K562 (cell line): ENCODE data around the gene TMEM92. TPM values are rescaled to one million over a fixed set of nuclear protein-coding genes. Genes with fewer than 3 reads are reported as not detected.

Experiments used
- BMI1 ChIP-seq: fragments of 150-350 bp; IDR thresholded peaks from 2 replicates; pipeline ENCODE4 v1.6.1; 2014; ENCODE audit warnings: low read length
- HDAC2 ChIP-seq: fragments of 450-650 bp; IDR thresholded peaks from 2 replicates; pipeline ENCODE4 v1.6.1; 2016; ENCODE audit warnings: mild to moderate bottlenecking
- RBM14 ChIP-seq: fragments of 200-400 bp; formaldehyde crosslinking; IDR thresholded peaks from 2 replicates; pipeline ENCODE4 v1.6.1; 2018; ENCODE audit warnings: low read depth, mild to moderate bottlenecking, low read length, moderate library complexity, borderline replicate concordance; ENCODE audit not compliant: insufficient read depth
- RBM34 ChIP-seq: fragments of 200-400 bp; formaldehyde crosslinking; IDR thresholded peaks from 2 replicates; pipeline ENCODE4 v1.6.1; 2018; ENCODE audit warnings: low read length, borderline replicate concordance; ENCODE audit not compliant: insufficient read depth
- TEAD2 ChIP-seq: fragments of 450-650 bp; IDR thresholded peaks from 2 replicates; pipeline ENCODE4 v1.6.1; 2016; ENCODE audit warnings: missing genetic modification characterization, control low read depth, missing compliant biosample characterization
- ZNF140 ChIP-seq: fragments of 250-450 bp; sonication (Bioruptor Pico); IDR thresholded peaks from 2 replicates; pipeline ENCODE4 v1.8.0; 2021; ENCODE audit warnings: moderate library complexity, mild to moderate bottlenecking, inconsistent platforms
- ZNF224 ChIP-seq: sonication (generic); formaldehyde crosslinking; IDR thresholded peaks from 2 replicates; pipeline ENCODE4 v1.8.0; 2022; ENCODE audit warnings: mild to moderate bottlenecking, missing genetic modification reagents
- ZNF76 ChIP-seq: fragments of 250-450 bp; sonication (Bioruptor Pico); IDR thresholded peaks from 2 replicates; pipeline ENCODE4 v1.4.0; 2020; ENCODE audit warnings: mild to moderate bottlenecking, moderate library complexity, borderline replicate concordance
- polyA plus RNA-seq, 8 experiments: library from polyadenylated mRNA; depleted of rRNA in 4 of 8; stranded (reverse) in 5 of 8; unstranded in 3 of 8; fragments of >200 nt; fragmentation: Nextera tagmentation in 2 of 8; fragmentation: Illumina TruSeq in 1 of 8; extraction: Ambion mirVana in 2 of 8; extraction: Trizol in 1 of 8; gene quantifications; 2 replicates each; pipeline versions ENCODE4 v1.2.1 to v1.2.3, GENCODE V29; 2011 to 2014; ENCODE audit warnings: inconsistent platforms in 1 of 8, missing spikeins in 1 of 8
- total RNA-seq, 7 experiments: library from RNA; depleted of rRNA in 6 of 7; stranded (reverse); fragments of >200 nt in 6 of 7; fragmentation: Illumina TruSeq in 2 of 7; extraction: Trizol in 2 of 7; gene quantifications; 2 replicates each; pipeline versions ENCODE4 v1.2.1 to v1.2.3, GENCODE V29; 2011 to 2021; ENCODE audit warnings: low replicate concordance in 1 of 7
- TF ChIP-seq, protein P1 (sequence below), 2 experiments: fragments of 450-650 bp; formaldehyde crosslinking in 1 of 2; IDR thresholded peaks; 2 replicates each; pipeline versions ENCODE4 v1.4.0 to v1.6.1; 2014 to 2020; ENCODE audit warnings: mild to moderate bottlenecking in 2 of 2, borderline replicate concordance in 1 of 2, low read depth in 1 of 2
- TF ChIP-seq, protein P2 (sequence below): fragments of 450-650 bp; conservative IDR thresholded peaks from 2 replicates; pipeline ENCODE4 v1.6.1; 2016; ENCODE audit warnings: missing genetic modification characterization, low read depth, mild to moderate bottlenecking, missing compliant biosample characterization, moderate library complexity
- TF ChIP-seq, protein P3 (sequence below), 2 experiments: fragments of 450-650 bp in 1 of 2; sonication (generic) in 1 of 2; formaldehyde crosslinking in 1 of 2; IDR thresholded peaks in 1 of 2; conservative IDR thresholded peaks in 1 of 2; 2 replicates each; pipeline versions ENCODE4 v1.6.1 to v1.8.1; 2016 to 2023; ENCODE audit warnings: mild to moderate bottlenecking in 2 of 2, moderate library complexity in 2 of 2, inconsistent platforms in 1 of 2, missing genetic modification reagents in 1 of 2
- TF ChIP-seq, protein P4 (sequence below): fragments of 250-450 bp; sonication (Bioruptor Pico); IDR thresholded peaks from 2 replicates; pipeline ENCODE4 v1.8.0; 2022; ENCODE audit warnings: moderate library complexity, mild to moderate bottlenecking, inconsistent platforms

The TMEM92 gene
- total and polyA plus RNA-seq, 9 of the 15 experiments (the other 6 are each of a cell fraction or from before 2014, with no cell fraction given) = 0.14 to 2.1 (median 0.40) TPM

DNA sequence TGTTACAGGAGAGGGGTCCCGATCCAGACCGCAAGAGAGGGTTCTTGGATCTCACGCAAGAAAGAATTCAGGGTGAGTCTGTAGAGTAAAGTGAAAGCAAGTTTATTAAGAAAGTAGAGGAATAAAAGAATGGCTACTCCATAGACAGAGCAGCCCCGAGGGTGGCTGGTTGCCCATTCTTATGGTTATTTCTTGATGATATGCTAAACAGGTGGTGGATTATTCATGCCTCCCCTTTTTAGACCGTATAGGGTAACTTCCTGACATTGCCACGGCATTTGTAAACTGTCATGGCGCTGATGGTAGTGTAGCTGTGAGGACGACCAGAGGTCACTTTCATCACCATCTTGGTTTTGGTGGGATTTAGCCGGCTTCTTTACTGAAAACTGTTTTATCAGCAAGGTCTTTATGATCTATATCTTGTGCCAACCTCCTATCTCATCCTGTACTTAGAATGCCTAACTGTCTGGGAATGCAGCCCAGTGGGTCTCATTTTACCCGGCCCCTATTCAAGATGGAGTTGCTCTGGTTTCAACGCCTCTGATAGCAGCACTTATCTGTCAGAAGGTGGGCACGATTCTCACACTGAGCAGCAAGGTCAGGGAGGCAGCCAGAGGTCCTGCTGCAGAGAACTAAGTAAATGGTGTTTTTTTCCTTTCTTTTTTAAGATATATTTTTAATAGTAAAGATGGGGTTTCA lies 45.2 kb downstream of the TMEM92 start (continued):
- TF ChIP-seq RBM34 = no peak
- TF ChIP-seq TEAD2 (tag) = peak; percentile 76
- TF ChIP-seq ZNF76 (CRISPR knock-in tag) = peak; percentile 88; the same call in 1 of the 2 replicates
- TF ChIP-seq, protein P1, sequence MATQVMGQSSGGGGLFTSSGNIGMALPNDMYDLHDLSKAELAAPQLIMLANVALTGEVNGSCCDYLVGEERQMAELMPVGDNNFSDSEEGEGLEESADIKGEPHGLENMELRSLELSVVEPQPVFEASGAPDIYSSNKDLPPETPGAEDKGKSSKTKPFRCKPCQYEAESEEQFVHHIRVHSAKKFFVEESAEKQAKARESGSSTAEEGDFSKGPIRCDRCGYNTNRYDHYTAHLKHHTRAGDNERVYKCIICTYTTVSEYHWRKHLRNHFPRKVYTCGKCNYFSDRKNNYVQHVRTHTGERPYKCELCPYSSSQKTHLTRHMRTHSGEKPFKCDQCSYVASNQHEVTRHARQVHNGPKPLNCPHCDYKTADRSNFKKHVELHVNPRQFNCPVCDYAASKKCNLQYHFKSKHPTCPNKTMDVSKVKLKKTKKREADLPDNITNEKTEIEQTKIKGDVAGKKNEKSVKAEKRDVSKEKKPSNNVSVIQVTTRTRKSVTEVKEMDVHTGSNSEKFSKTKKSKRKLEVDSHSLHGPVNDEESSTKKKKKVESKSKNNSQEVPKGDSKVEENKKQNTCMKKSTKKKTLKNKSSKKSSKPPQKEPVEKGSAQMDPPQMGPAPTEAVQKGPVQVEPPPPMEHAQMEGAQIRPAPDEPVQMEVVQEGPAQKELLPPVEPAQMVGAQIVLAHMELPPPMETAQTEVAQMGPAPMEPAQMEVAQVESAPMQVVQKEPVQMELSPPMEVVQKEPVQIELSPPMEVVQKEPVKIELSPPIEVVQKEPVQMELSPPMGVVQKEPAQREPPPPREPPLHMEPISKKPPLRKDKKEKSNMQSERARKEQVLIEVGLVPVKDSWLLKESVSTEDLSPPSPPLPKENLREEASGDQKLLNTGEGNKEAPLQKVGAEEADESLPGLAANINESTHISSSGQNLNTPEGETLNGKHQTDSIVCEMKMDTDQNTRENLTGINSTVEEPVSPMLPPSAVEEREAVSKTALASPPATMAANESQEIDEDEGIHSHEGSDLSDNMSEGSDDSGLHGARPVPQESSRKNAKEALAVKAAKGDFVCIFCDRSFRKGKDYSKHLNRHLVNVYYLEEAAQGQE (IDR thresholded peaks at IDR 0.05; ENCODE audit: borderline replicate concordance) = no peak
- TF ChIP-seq, protein P1 (CRISPR knock-in tag; IDR thresholded peaks at IDR 0.05; ENCODE audit: low read depth) = 0 out of 2 replicates have a peak, but pooled peaks have one; percentile 26
- TF ChIP-seq, protein P2, sequence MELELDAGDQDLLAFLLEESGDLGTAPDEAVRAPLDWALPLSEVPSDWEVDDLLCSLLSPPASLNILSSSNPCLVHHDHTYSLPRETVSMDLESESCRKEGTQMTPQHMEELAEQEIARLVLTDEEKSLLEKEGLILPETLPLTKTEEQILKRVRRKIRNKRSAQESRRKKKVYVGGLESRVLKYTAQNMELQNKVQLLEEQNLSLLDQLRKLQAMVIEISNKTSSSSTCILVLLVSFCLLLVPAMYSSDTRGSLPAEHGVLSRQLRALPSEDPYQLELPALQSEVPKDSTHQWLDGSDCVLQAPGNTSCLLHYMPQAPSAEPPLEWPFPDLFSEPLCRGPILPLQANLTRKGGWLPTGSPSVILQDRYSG = peak; percentile 94
- no peak for TF ChIP-seq ZNF140 (CRISPR knock-in tag)
- TF ChIP-seq, protein P3, sequence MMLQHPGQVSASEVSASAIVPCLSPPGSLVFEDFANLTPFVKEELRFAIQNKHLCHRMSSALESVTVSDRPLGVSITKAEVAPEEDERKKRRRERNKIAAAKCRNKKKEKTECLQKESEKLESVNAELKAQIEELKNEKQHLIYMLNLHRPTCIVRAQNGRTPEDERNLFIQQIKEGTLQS (IDR thresholded peaks at IDR 0.05) = no peak
- TF ChIP-seq, protein P3 (CRISPR knock-in tag; conservative IDR thresholded peaks at IDR 0.05) = no peak
- TF ChIP-seq ZNF224 (CRISPR knock-in tag) = no peak
- no peak for TF ChIP-seq HDAC2
- TF ChIP-seq RBM14 = no peak
- no peak for TF ChIP-seq BMI1
- TF ChIP-seq, protein P4, sequence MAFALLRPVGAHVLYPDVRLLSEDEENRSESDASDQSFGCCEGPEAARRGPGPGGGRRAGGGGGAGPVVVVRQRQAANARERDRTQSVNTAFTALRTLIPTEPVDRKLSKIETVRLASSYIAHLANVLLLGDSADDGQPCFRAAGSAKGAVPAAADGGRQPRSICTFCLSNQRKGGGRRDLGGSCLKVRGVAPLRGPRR (CRISPR knock-in tag) = no peak
